Hematopoietic multipotent progenitor cell treated with erythropoietin and hydrocortisone succinate and interleukin-3 and kit ligand, for 4 days (in vitro differentiated cells): ENCODE results near the gene ISYNA1.

Source experiments
- DNase-seq: peaks from one replicate; pipeline ENCODE4 v3.0.0-alpha.2; 2015

The ISYNA1 gene

GRCh38 chr19:18437491-18438330 lies at the start of gene ISYNA1:
Gene ISYNA1, minus strand, starts transcription at chr19:18438133. Its CDS starts 154 bp downstream, at chr19:18437979.
- peak; percentile 82 for DNase-seq

GRCh38 chr19:18486746-18487145 lies 48.8 kb upstream of the ISYNA1 start:
- DNase-seq: no peak

- no peak for DNase-seq
These were observed 47.1 kb upstream of the ISYNA1 start for GRCh38 chr19:18484992-18485391.

GRCh38 chr19:18483119-18483890 lies 45.4 kb upstream of the ISYNA1 start:
- no peak for DNase-seq

- no peak for DNase-seq
These were observed 43.7 kb upstream of the ISYNA1 start for GRCh38 chr19:18481505-18482222.

GRCh38 chr19:18480006-18480691 lies 42.2 kb upstream of the ISYNA1 start:
- DNase-seq: no peak

- peak; percentile 90 for DNase-seq
These were observed 40.8 kb upstream of the ISYNA1 start for GRCh38 chr19:18478545-18479311.

- DNase-seq: no peak
These were observed 40.0 kb upstream of the ISYNA1 start for GRCh38 chr19:18477974-18478373.

- DNase-seq: no peak
These were observed 39.3 kb upstream of the ISYNA1 start for GRCh38 chr19:18477042-18477779.

- DNase-seq: no peak
These were observed 38.6 kb upstream of the ISYNA1 start for GRCh38 chr19:18476507-18477041.

- DNase-seq: no peak
These were observed 37.9 kb upstream of the ISYNA1 start for GRCh38 chr19:18475762-18476331.

- DNase-seq: no peak
These were observed 37.1 kb upstream of the ISYNA1 start for GRCh38 chr19:18475004-18475453.

- no peak for DNase-seq
These were observed 36.5 kb upstream of the ISYNA1 start for GRCh38 chr19:18474366-18474887.

- no peak for DNase-seq
These were observed 35.8 kb upstream of the ISYNA1 start for GRCh38 chr19:18473706-18474087.

GRCh38 chr19:18473003-18473705 lies 35.2 kb upstream of the ISYNA1 start:
- DNase-seq: no peak

- no peak for DNase-seq
These were observed 32.9 kb upstream of the ISYNA1 start for GRCh38 chr19:18470787-18471186.

GRCh38 chr19:18469069-18469846 lies 31.3 kb upstream of the ISYNA1 start:
- DNase-seq: peak; percentile 80

- no peak for DNase-seq
These were observed 30.6 kb upstream of the ISYNA1 start for GRCh38 chr19:18468517-18468916.

- no peak for DNase-seq
These were observed 30.0 kb upstream of the ISYNA1 start for GRCh38 chr19:18467978-18468377.
